Left ventricle myocardium inferior (tissue), 1 donor: Measurements from ENCODE around the gene NBAS. TPM values are rescaled to one million over a fixed set of nuclear protein-coding genes. Genes with fewer than 3 reads are reported as not detected.
"Not testable (repeated sequence)": the region's sequence is repeated elsewhere in the genome, so short reads cannot be mapped to it uniquely, and the experiment has no call there.

ENCODE experiments used
- DNase-seq: peaks from one replicate; pipeline ENCODE4 v3.0.0-alpha.2; 2020
- H3K27ac ChIP-seq: fragments of 200-600 bp; replicated peaks from 2 replicates; pipeline ENCODE4 v1.8.0; 2021
- H3K27me3 ChIP-seq: fragments of 200-600 bp; 2 replicates; pipeline ENCODE4 v1.8.0; 2021; ENCODE audit warnings: low read depth
- H3K36me3 ChIP-seq: fragments of 200-600 bp; 2 replicates; pipeline ENCODE4 v1.8.0; 2021
- H3K4me1 ChIP-seq: fragments of 200-600 bp; 2 replicates; pipeline ENCODE4 v1.8.0; 2021
- H3K4me3 ChIP-seq: fragments of 200-600 bp; 2 replicates; pipeline ENCODE4 v1.8.0; 2021; ENCODE audit warnings: mild to moderate bottlenecking, moderate library complexity
- H3K9me3 ChIP-seq: fragments of 200-600 bp; replicated peaks from 2 replicates; pipeline ENCODE4 v1.8.0; 2021
- intact Hi-C: fragments of 100-400 bp; cut with micrococcal nuclease; formaldehyde crosslinking; loops from one replicate; pipeline ENCODE4 v1.11.0; 2022
- total RNA-seq: library from RNA; stranded (reverse); fragmentation: NEBNext Ultra II Directional; extraction: Animal tissue kit (Norgen Biotek cat#: 25700); gene quantifications from one replicate; pipeline ENCODE4 v1.2.1, GENCODE V29; 2021
- TF ChIP-seq, protein P1 (sequence below): fragments of 200-600 bp; IDR thresholded peaks from 2 replicates; pipeline ENCODE4 v1.8.0; 2021; ENCODE audit warnings: antibody characterized with exemption, mild to moderate bottlenecking, borderline replicate concordance
- donor health status: DM: no; HTN: yes; CAD: no; lungs with severe emphysema.

NBAS gene
- total RNA-seq, 1 donor from 2014 or later: 50.6 TPM

DNA sequence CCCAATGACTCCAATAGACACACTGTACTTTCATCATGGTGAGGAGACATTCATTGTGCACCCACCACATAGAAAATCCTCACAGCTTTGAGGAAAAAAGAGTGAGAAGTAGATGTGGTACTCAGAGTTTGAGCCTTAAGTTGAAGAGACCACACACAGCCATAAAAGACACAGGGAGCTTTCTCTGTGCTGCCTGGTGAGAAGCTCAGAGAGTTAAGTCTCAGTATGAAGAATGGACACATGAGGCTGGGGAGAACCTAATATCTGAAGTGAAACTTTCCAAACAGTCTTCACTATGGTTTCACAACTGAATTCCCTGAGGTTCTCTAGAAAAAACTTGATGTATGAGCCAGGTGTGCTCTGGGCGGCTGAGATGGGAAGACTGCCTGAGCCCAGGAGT is 237.9 kb downstream of the NBAS start:
- Histone ChIP-seq H3K9me3 (peaks cover 34% of the 10 kb centered on the region), H3K27me3 (no peaks in the 10 kb centered on the region), H3K36me3 (peaks cover 44% of the 10 kb centered on the region), H3K4me1 (no peaks in the 10 kb centered on the region), H3K27ac (no peak overlapping the region), H3K4me3 (no peak overlapping the region)
- intact Hi-C loops: no loop called here
- no peak for DNase-seq
- TF ChIP-seq, protein P1, sequence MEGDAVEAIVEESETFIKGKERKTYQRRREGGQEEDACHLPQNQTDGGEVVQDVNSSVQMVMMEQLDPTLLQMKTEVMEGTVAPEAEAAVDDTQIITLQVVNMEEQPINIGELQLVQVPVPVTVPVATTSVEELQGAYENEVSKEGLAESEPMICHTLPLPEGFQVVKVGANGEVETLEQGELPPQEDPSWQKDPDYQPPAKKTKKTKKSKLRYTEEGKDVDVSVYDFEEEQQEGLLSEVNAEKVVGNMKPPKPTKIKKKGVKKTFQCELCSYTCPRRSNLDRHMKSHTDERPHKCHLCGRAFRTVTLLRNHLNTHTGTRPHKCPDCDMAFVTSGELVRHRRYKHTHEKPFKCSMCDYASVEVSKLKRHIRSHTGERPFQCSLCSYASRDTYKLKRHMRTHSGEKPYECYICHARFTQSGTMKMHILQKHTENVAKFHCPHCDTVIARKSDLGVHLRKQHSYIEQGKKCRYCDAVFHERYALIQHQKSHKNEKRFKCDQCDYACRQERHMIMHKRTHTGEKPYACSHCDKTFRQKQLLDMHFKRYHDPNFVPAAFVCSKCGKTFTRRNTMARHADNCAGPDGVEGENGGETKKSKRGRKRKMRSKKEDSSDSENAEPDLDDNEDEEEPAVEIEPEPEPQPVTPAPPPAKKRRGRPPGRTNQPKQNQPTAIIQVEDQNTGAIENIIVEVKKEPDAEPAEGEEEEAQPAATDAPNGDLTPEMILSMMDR: no peak

DNA sequence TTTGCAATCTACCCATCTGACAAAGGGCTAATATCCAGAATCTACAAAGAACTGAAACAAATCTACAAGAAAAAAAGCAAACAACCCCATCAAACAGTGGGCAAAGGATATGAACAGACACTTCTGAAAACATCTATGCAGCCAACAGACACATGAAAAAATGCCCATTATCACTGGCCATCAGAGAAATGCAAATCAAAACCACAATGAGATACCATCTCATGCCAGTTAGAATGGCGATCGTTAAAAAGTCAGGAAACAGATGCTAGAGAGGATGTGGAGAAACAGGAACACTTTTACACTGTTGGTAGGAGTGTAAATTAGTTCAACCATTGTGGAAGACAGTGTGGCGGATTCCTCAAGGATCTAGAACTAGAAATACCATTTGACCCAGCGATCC is 239.7 kb downstream of the NBAS start:
- H3K27me3 ChIP-seq, H3K4me3 ChIP-seq, H3K4me1 ChIP-seq, DNase-seq, intact Hi-C loops, H3K27ac ChIP-seq: not testable (repeated sequence)
- Histone ChIP-seq H3K36me3 (peaks cover 33% of the 10 kb centered on the region), H3K9me3 (peaks cover 40% of the 10 kb centered on the region)

DNA sequence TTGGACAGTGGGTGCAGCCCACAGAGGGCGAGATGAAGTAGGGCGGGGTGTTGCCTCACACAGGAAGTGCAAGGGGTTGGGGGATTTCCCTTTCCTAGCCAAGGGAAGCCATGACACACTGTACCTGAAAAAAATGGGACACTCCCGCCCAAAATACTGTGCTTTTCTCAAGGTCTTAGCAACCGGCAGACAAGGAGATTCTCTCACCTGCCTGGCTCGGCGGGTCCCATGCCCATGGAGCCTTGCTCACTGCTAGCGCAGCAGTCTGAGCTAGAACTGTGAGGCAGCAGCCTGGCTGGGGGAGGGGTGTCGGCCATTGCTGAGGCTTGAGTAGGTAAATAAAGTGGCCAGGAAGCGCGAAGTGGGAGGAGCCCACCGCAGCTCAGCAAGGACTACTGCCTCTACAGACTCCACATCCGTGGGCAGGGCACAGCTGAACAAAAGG is 244.7 kb downstream of the NBAS start:
- Histone ChIP-seq H3K36me3 (peaks cover 13% of the 10 kb centered on the region), H3K27ac (no peak overlapping the region), H3K27me3 (no peaks in the 10 kb centered on the region), H3K4me1 (no peaks in the 10 kb centered on the region), H3K9me3 (peaks cover 35% of the 10 kb centered on the region), H3K4me3 (no peak overlapping the region)
- TF ChIP-seq, protein P1: no peak
- no peak for DNase-seq
- intact Hi-C loops: no loop called here

DNA sequence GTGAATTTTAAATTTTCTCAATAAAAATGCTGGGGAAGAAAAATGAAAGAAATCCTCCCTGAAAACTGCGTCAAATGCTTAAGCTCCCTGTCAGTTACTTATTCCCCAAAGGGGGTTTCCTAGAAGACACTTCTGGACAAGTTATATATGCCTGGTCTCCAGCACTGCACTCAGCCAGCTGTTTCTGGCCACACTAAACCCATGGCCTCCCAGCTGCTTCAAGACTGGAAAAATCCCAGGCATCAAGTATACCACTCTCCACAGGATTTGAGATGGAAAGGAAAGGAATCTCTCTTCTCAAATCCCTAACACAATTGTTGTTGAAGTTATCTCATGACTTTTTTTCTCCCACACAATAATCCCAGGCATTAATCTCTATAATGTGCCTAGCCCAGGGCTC is 245.7 kb downstream of the NBAS start:
- Histone ChIP-seq H3K4me3 (no peak overlapping the region), H3K27me3 (no peaks in the 10 kb centered on the region), H3K9me3 (peaks cover 26% of the 10 kb centered on the region), H3K4me1 (no peaks in the 10 kb centered on the region), H3K27ac (no peak overlapping the region), H3K36me3 (peaks cover 12% of the 10 kb centered on the region)
- TF ChIP-seq, protein P1: no peak
- intact Hi-C loops: no loop called here
- no peak for DNase-seq

DNA sequence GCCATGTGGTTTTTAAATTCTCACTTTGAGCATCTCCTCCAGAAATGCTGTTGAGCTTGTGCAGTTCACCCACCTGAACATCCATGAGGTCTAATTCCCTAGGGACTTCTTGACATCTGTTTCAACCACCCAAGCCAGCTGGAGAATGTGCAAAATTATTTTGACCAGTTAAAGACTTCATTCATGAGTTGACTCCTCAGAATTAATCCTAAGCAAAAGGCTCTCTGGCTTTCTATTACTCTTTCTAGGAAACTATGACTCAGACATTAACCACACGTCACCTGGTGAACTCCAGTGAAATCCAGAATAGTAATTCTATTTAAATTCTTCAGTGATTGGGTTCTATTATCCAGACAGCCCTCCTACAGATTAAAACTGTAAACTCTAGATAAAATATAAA is 247.5 kb downstream of the NBAS start:
- Histone ChIP-seq H3K27ac (no peak overlapping the region), H3K36me3 (peaks cover 6% of the 10 kb centered on the region), H3K9me3 (peaks cover 10% of the 10 kb centered on the region), H3K27me3 (no peaks in the 10 kb centered on the region), H3K4me1 (no peaks in the 10 kb centered on the region), H3K4me3 (no peak overlapping the region)
- DNase-seq: no peak
- intact Hi-C loops: no loop called here
- TF ChIP-seq, protein P1: no peak

DNA sequence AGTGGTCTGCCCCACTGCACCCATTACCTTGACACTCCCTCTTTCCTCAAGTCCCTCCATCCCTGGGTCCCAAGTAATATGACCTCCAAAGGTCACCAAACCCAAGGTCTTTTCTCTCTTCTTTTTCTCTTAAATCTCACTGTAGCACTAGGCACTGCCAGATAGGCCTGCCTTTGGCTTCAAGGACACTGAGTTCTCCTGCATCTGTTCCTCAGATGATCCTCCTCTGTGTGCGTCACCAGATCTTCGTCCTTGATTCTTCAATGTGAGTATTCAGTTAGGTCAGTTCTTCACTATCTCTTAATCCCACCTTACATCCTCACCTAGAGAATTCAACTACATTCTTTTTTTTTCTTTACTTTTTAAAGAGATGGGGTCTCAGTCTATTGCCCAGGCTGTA is 249.2 kb downstream of the NBAS start:
- Histone ChIP-seq H3K36me3 (peaks cover 21% of the 10 kb centered on the region), H3K27me3 (no peaks in the 10 kb centered on the region), H3K27ac (no peak overlapping the region), H3K4me3 (no peak overlapping the region), H3K4me1 (no peaks in the 10 kb centered on the region), H3K9me3 (no peaks in the 10 kb centered on the region)
- DNase-seq: no peak
- TF ChIP-seq, protein P1: no peak
- intact Hi-C loops: no loop called here
